Fibroblast of pulmonary artery (primary cell): Measurements from ENCODE around the gene UNC13A.

Experiments
- DNase-seq: peaks from one replicate; pipeline ENCODE4 v3.0.0-alpha.2; 2010; ENCODE audit warnings: low read depth
- H3K4me3 ChIP-seq: replicated peaks from 2 replicates; pipeline ENCODE4 v1.5.1; 2011; ENCODE audit warnings: low read depth, mild to moderate bottlenecking, control low read depth, low read length, moderate library complexity
- CTCF ChIP-seq: IDR thresholded peaks from 2 replicates; pipeline ENCODE4 v1.5.1; 2011; ENCODE audit warnings: mild to moderate bottlenecking, control low read depth, low read length, inconsistent platforms; ENCODE audit errors: missing control alignments

Gene UNC13A

GRCh38 chr19:17726964-17727773 is 39.0 kb upstream of the UNC13A start:
- H3K4me3 ChIP-seq = no peak overlapping the region
- TF ChIP-seq CTCF = no peak

GRCh38 chr19:17726136-17726741 is 38.1 kb upstream of the UNC13A start:
- TF ChIP-seq CTCF = no peak
- no peak overlapping the region for H3K4me3 ChIP-seq
- DNase-seq = no peak

More at GRCh38 chr19:17726964-17727773, 39.0 kb upstream of the UNC13A start:
- no peak for DNase-seq

- DNase-seq = no peak
- H3K4me3 ChIP-seq = no peak overlapping the region
- peak; percentile 22 for TF ChIP-seq CTCF
Observed at GRCh38 chr19:17725422-17726078, 37.4 kb upstream of the UNC13A start.

GRCh38 chr19:17724655-17725054 is 36.5 kb upstream of the UNC13A start:
- H3K4me3 ChIP-seq = no peak overlapping the region
- no peak for DNase-seq
- no peak for TF ChIP-seq CTCF

- no peak overlapping the region for H3K4me3 ChIP-seq
- no peak for DNase-seq
- no peak for TF ChIP-seq CTCF
Observed at GRCh38 chr19:17722655-17723240, 34.6 kb upstream of the UNC13A start.

- TF ChIP-seq CTCF = no peak
Observed at GRCh38 chr19:17721821-17722220, 33.7 kb upstream of the UNC13A start.

More at GRCh38 chr19:17721821-17722220, 33.7 kb upstream of the UNC13A start:
- H3K4me3 ChIP-seq = no peak overlapping the region
- DNase-seq = peak; percentile 34
